DMS53 (cell line): ENCODE results near the gene RNF207.

ENCODE experiments used
- DNase-seq: peaks from one replicate; lab custom pipeline; 2025; lab: John Stamatoyannopoulos, UW

RNF207 gene

GRCh38 chr1:6249739-6250689, 44.1 kb downstream of the RNF207 start:
- DNase-seq = peak; percentile 68

- no peak for DNase-seq
Observed at GRCh38 chr1:6251233-6251632, 45.3 kb downstream of the RNF207 start.

- DNase-seq = no peak
Observed at GRCh38 chr1:6251681-6252373, 45.9 kb downstream of the RNF207 start.

GRCh38 chr1:6252374-6252710, 46.4 kb downstream of the RNF207 start:
- no peak for DNase-seq

- DNase-seq = no peak
Observed at GRCh38 chr1:6253380-6253779, 47.5 kb downstream of the RNF207 start.

GRCh38 chr1:6254691-6255090, 48.8 kb downstream of the RNF207 start:
- no peak for DNase-seq

GRCh38 chr1:6256645-6257044, 50.7 kb downstream of the RNF207 start:
- DNase-seq = no peak

- no peak for DNase-seq
Observed at GRCh38 chr1:6257541-6258069, 51.7 kb downstream of the RNF207 start.

- peak; percentile 30 for DNase-seq
Observed at GRCh38 chr1:6258675-6259074, 52.8 kb downstream of the RNF207 start.

- peak; percentile 73 for DNase-seq
Observed at GRCh38 chr1:6259491-6260362, 53.8 kb downstream of the RNF207 start.

- DNase-seq = peak; percentile 65
Observed at GRCh38 chr1:6260433-6260934, 54.6 kb downstream of the RNF207 start.

- DNase-seq = peak; percentile 72
Observed at GRCh38 chr1:6260961-6261614, 55.2 kb downstream of the RNF207 start, which contains the start of gene GPR153. GPR153 (minus strand) TSS chr1:6261098; CDS start chr1:6254905, 6,193 bp downstream.

GRCh38 chr1:6261615-6261995, 55.7 kb downstream of the RNF207 start:
- peak; percentile 44 for DNase-seq

GRCh38 chr1:6262555-6263420, 56.9 kb downstream of the RNF207 start:
- DNase-seq = no peak

GRCh38 chr1:6263716-6264115, 57.8 kb downstream of the RNF207 start:
- no peak for DNase-seq

- peak; percentile 61 for DNase-seq
Observed at GRCh38 chr1:6265151-6265550, 59.2 kb downstream of the RNF207 start.

- no peak for DNase-seq
Observed at GRCh38 chr1:6266641-6267040, 60.7 kb downstream of the RNF207 start.

GRCh38 chr1:6267686-6268322, 61.9 kb downstream of the RNF207 start:
- DNase-seq = no peak

- DNase-seq = no peak
Observed at GRCh38 chr1:6268415-6268814, 62.5 kb downstream of the RNF207 start.

GRCh38 chr1:6269296-6269695, 63.4 kb downstream of the RNF207 start:
- no peak for DNase-seq
